Astrocyte of the hippocampus (primary cell): ENCODE measurements around the gene FADS6.
A peak's percentile ranks its signal among the peaks of the same experiment; 100 is the strongest.
"Not testable (repeated sequence)": the region's sequence is repeated elsewhere in the genome, so short reads cannot be mapped to it uniquely, and the experiment has no call there.

Experiments used
- DNase-seq: peaks from one replicate; pipeline ENCODE4 v3.0.0; 2011; ENCODE audit warnings: low read depth, low spot score

Gene FADS6

GRCh38 chr17:74890554-74890953 is 2.9 kb downstream of the FADS6 start:
- no peak for DNase-seq

- no peak for DNase-seq
These were observed 5.0 kb downstream of the FADS6 start for GRCh38 chr17:74888469-74888868.

DNA sequence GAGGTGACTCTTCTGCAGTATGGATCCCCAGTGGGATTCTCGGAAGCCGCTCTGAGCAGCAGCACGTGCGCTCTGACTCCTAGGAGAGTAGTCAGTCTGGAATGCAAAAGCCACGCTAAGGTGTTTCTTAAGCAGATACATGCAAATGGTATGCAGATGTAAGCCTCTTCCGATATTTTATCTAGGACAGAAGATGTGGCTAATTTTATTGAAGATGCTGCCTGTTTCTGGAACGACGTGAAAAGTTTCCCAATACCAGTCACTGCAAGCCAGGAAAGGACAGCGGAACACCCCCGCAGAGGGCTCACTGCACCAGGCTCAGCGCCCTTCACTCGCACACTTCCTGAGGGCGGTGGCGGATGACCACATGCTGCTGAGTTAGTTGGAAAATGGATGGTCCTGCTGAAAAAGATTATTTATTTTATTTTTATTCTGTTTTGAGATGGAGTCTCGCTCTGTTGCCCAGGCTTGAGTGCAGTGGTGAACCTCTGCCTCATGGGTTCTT is 10.1 kb downstream of the FADS6 start:
- DNase-seq = no peak

- no peak for DNase-seq
These were observed 10.8 kb downstream of the FADS6 start for GRCh38 chr17:74882517-74883240.

DNA sequence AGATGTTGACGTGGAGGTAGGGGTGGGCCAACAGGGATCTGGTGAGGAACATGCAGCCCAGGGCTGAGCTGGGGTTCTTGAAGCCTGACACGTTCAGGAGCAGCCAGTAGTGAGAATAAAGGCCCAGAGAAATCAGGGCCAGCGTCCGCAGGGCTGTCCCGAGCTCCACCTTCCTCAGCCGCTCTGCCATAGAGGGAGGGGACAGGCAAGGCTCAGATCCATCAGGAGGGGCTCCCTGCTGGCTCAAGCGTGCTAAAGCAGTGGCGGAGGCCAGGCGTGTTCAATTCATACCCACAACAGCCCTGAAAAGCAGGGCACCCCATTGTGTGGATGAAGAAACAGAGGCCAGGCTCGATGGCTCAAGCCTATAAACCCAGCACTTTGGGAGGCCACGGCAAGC is 12.4 kb downstream of the FADS6 start:
- no peak for DNase-seq

- no peak for DNase-seq
These were observed 14.1 kb downstream of the FADS6 start for GRCh38 chr17:74879308-74879707.

- no peak for DNase-seq
These were observed 14.8 kb downstream of the FADS6 start for GRCh38 chr17:74878658-74879057.

DNA sequence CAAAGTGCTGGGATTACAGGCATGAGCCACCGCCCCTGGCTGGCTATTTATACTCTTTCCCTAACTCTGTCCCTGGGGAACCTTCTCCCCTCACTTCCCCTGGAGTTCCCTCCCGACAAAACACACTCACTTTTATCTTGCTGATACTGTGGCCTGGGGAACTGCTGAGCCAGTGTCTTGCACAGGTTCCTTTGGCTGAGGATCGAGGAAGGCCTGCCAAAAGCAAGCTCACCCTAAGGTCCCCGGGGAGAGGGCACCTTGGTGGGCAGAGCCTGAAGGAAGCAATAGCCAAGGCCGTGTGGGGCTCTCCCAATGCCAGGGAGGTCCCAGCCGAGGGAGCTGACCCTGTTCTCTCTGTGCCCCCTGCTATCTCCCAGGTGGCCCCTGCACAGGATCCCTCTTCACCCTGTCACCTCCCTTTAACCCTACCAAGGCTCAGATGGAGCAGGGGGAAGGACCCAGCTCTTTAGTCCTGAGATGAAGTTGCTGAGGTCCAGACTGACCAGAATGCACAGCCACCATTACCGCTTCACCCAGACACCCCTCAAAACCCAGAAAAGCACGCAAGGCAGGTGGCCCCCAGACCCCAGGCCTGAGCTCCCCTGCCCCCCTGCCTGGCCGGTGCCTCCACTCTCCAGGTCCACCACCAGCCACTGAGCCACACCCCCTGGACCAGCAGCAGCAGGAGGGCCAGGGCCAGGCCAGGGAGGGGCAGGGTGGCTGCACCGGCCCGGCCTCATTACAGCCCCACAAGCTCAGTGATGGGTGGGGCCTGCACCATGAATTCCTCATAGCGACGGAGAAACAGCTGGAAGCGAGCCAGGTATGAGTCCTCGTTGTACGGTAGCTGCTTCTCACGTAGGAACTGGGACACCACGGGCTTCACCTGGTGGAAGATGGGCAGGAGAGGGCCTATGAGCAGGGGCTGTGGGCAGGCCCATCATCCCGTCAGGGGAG is 15.6 kb downstream of the FADS6 start:
- no peak for DNase-seq

DNA sequence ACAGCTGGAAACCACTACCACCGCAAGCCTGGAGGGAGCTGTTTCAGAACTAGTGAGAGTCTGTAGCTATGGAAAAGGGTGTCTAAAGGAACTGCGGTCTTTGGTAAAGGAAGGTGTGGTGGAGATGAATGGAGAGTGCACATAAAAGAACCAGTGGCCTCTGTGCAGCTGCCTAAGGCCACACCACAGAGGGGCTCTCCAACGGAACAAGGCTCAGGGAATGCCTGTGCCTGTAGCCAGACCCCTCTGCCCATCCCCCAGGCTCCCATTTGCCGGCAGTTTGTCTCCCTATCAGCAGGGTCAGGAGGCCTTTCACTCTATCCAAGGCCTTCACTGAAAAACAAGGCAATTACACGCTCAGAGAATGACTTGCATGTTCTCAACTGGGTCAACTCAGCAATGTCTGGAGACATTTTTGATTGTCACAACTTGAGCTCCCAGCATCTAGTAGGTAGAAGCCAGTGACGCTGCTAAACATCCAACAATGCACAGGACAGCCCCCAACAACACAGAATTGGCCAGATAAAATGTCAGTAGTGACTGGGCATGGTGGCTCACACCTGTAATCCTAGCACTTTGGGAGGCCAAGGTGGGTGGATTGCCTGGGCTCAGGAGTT is 17.3 kb downstream of the FADS6 start:
- DNase-seq = no peak

GRCh38 chr17:74875155-74875976 is 18.1 kb downstream of the FADS6 start:
- no peak for DNase-seq

DNA sequence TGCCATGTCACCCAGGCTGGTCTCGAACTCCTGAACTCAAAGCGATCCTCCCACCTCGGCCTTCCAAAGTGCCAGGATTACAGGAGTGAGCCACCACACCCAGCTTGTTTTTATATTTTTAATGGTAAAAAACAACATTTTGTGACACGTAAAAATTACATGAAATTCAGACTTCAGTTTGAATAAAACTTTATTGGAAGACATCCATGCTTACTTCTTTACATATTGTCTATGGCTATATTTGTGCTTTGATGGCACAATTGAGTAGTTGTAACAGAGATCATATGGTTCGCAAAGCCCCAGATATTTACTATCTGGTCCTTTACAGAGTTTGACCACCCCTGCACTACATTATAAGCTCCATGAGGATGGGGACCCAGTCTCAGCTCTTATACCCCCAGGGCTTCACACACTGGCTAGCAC is 18.8 kb downstream of the FADS6 start:
- DNase-seq = no peak

DNA sequence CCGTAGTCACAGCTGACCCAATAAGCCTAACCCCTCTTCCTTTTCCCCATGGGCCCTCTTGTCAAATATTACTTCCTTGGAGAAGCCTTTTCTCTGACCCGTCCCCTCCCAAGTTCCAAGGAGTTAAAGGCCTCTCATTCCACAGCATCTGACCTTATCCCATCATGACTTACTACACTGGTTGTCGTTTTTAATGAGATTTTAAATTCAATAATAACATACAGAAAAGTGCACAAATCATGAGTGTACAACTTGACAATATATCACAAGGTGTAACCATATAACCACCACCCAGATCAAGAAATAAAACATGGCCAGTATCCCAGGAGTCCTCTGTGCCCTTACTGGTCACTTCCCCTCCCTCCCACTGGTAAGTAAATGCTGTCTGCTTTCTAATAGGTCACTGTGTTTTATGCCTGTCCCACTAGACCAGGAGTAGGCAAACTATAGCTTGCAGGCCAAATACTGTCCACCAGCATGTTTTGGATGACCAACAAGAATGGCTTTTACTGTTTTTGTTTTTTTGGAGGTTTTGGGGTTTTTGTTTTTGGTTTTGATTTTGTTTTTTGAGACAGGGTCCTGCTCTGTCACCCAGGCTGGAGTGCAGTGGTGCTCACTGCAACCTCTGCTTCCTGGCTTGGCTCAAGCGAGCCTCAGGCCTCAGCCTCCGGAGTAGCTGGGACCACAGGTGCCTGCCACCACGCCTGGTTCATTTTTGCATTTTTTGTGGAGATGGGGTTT is 19.4 kb downstream of the FADS6 start:
- no peak for DNase-seq

DNA sequence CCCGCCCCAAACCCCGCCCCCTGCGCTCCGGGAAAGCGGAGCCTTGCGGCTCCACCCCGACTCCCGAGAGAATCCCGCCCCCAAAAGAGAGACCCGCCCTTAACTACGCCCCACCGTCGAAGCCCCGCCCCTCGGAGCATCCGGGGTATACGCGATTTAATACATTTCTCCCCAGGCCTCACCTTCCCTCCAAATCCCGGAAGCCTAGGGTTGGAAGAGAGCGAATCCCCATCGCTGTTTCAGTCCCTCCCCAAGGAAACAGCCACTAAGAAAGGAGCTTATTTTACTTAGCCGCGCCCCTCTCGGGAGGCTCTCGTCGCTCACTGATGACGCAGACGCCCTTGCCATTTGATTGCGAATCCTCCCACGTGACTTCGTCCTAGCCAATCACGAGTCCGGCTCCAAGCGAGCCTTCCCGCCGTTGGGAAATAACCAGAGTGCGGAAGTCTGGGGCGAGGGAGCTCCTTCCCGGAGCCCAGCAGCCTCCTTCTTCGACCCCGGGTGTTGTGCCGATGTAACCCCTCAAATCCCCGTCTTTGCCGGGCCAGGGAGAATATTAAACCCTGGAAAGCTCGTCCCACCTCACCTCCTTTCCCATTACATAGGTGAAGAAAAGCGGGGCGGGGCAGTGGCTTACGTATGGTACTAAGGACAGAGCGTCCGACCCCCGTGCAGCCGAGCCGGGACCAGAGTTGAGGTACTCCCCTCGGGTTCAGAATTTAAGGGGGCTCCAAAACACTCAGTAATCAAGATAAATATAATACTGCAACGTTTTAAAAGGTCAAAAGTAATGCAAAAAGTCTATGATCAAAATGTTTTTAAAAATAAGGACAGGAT is 20.2 kb downstream of the FADS6 start:
- peak; percentile 100 for DNase-seq

DNA sequence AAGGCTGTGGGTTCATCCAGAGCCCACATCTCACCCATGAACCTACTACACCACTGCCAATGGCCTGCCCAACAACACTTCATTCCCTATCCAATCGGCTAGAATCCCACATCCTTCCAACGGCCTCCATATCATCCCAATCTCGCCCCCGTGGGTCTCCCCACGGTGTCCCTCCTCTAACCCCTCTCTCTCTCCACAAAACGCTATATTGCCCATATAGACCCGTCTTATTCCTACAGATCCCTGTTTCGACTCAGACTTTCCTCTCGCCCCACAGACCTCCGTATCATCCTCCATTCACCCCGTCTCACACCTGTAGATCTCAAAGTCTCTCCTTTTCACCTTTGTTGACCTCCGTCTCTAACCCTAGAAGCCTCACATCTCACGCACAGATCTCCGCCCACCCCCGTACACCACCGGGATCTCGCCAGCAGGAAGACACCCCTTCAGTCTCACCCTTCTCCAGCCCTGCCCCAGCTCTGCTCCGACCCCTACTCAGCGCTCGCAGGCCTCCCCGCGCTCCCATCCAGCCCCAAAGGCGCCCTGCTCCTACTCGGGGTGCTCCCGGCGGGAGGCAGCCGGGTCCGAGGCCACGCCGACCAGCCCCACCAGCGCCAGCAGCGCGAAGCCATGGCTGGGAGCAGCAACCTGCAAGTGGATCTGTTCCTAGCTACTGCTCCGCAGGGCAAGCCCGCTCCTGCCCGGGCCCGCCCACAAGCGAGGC is 21.0 kb downstream of the FADS6 start, which contains the start of gene FDXR:
FDXR (minus strand) TSS at position 682 of the 724 bp plus-strand sequence; CDS start at position 632, 50 bp downstream.
- no peak for DNase-seq

DNA sequence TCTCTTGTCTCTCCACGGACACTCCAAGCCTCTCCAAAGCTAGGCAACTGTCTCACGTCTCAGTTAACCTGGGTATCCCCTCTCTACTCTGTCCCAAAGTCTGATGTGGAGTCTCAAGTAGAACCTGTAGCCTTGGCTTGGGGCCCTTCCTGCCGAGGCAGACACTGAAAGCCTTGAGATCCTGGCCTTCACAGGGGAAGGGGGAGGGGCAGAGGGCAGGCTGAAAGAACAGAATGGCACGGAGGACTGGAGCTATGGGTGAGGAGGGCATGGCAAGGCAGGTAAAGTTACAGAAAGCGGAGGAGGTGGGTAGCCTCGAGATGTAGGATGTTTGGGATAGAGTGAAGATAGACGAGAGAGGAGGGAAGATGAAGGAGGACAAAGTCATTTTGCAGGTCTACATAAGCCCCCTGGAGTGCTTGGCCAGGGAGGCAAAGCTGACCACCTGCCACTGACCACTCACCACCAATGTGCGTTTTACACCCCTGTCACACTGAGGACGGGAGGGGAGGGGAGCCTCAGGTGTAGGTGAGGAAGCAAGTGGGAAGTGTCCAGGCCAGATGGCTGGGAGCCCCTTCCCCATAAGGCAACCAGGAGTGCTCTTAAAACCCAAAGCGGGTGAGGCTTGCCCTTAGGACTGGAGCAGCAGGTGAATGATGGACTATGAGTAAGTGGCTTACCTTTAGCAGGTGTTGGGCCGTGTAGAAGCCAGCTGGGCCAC is 21.9 kb downstream of the FADS6 start:
- no peak for DNase-seq

DNA sequence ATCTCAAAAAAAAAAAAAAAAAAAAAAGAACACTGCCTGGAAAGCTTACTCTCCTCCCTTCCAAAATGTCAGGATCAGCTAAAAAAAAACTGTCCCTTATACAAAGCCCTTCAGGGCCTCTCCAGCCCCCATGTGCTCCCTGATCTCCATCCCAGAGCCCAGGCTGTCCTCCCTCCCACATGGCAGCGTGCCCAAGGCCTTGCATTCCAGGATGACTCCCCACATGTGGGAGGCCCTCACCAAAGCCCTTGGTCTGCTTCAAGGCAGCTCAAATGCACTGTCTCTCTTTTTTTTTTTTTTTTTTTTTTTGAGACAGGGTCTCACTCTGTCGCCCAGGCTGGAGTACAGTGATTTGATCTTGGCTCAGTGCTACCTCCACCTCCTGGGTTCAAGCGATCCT is 22.9 kb downstream of the FADS6 start:
- DNase-seq = peak; percentile 39

- not testable (repeated sequence) for DNase-seq
These were observed 23.4 kb downstream of the FADS6 start for GRCh38 chr17:74870028-74870427.

DNA sequence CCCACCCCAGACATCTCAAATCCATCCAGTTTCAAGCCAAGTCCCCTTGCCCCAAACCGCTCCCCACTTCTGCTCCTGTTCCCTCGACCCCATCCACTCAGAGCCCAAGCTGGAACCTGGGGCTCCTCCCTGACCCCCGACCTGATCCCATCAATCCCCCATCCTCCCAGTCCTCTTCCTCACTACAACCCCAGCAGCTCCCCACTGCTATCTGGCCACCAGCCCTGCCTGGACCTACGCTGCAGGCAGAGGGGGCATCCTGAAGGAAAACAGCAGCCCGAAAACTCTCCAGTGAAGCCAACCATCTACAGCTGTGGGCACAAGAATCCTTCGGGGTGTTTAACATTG is 24.6 kb downstream of the FADS6 start:
- DNase-seq = no peak
